ENCODE results near the gene HEXD.

DNA sequence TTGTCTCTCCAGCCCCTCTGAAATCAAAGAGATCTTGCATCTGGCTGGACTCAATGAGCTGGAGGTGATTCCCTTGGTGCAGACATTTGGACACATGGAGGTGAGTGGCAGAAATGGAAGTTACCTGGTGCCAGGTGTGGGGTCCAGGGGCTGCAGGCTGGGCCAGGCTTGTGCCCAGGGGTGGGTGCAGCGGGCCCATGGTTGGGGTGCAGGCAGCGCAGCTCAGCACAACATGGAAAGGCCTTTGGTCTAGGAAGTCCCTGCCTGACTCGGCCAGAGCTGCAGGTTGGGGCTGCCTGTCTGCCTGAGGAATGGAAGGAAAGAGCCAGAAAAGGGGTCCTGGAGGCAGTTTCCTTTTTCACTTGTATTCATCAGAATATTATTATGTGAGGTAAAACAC is 10.4 kb downstream of the HEXD start:
- no peak for TF ChIP-seq CTCF (conservative IDR thresholded peaks at IDR 0.05)
- TF ChIP-seq EZH2 (IDR thresholded peaks at IDR 0.05; ENCODE audit: low read depth), result no peak
